CD14-positive monocyte (primary cell): Measurements from ENCODE around the gene SLCO4C1. TPM values are rescaled to one million over a fixed set of nuclear protein-coding genes. Genes with fewer than 3 reads are reported as not detected.
A peak's percentile ranks its signal among the peaks of the same experiment; 100 is the strongest.

Source experiments
- DNase-seq, 3 donors: peaks; one replicate each; pipeline ENCODE4 v3.0.0-alpha.2; 2011 to 2022
- H2AFZ ChIP-seq: 2 replicates; pipeline ENCODE4 v1.6.0; 2012; ENCODE audit warnings: mild to moderate bottlenecking, low read depth, low read length, inconsistent platforms; ENCODE audit not compliant: insufficient read depth, poor library complexity, severe bottlenecking
- H3K27ac ChIP-seq, 2 donors: 1 replicate in 1 of 2; 2 replicates in 1 of 2; pipeline ENCODE4 v1.5.1; 2012 to 2013; ENCODE audit warnings: low read length in 2 of 2, control low read depth in 1 of 2, inconsistent platforms in 1 of 2, low read depth in 1 of 2, mild to moderate bottlenecking in 1 of 2
- H3K27me3 ChIP-seq, 2 donors: one replicate each; pipeline versions ENCODE4 v1.6.0 to v1.6.1; 2011 to 2013; ENCODE audit warnings: low read length in 2 of 2; ENCODE audit not compliant: control insufficient read depth in 2 of 2, insufficient read depth in 2 of 2
- H3K36me3 ChIP-seq, 2 donors: replicated peaks in 1 of 2; 1 replicate in 1 of 2; 2 replicates in 1 of 2; pipeline versions ENCODE4 v1.5.1 to v1.6.1; 2012 to 2013; ENCODE audit warnings: low read length in 2 of 2, control low read depth in 1 of 2, inconsistent platforms in 1 of 2, mild to moderate bottlenecking in 1 of 2; ENCODE audit not compliant: insufficient read depth in 2 of 2, control insufficient read depth in 1 of 2
- H3K4me1 ChIP-seq, 2 donors: 1 replicate in 1 of 2; 2 replicates in 1 of 2; pipeline versions ENCODE4 v1.5.1 to v1.6.1; 2012 to 2013; ENCODE audit warnings: low read length in 2 of 2, control low read depth in 1 of 2, inconsistent platforms in 1 of 2, mild to moderate bottlenecking in 1 of 2, moderate library complexity in 1 of 2; ENCODE audit not compliant: insufficient read depth in 2 of 2, control insufficient read depth in 1 of 2
- H3K4me2 ChIP-seq: replicated peaks from 2 replicates; pipeline ENCODE3; 2012; ENCODE audit warnings: low read length, moderate library complexity, mild to moderate bottlenecking; ENCODE audit not compliant: poor library complexity, severe bottlenecking; ENCODE audit errors: extremely low read depth
- H3K4me3 ChIP-seq, 3 experiments: fragments of 200-600 bp in 1 of 3; sonication (generic) in 1 of 3; replicated peaks in 1 of 3; 1 replicate in 2 of 3; 2 replicates in 1 of 3; pipeline ENCODE4 v1.5.1; 2011 to 2013; ENCODE audit warnings: low read length in 3 of 3, mild to moderate bottlenecking in 3 of 3, control low read depth in 2 of 3, low read depth in 2 of 3, inconsistent platforms in 1 of 3, moderate library complexity in 1 of 3
- H3K79me2 ChIP-seq: 2 replicates; pipeline ENCODE4 v1.6.0; 2012; ENCODE audit warnings: mild to moderate bottlenecking, control low read depth, inconsistent platforms, low read length, moderate library complexity; ENCODE audit not compliant: insufficient read depth
- H3K9ac ChIP-seq: 2 replicates; pipeline ENCODE4 v1.6.0; 2017; ENCODE audit warnings: low read length, mild to moderate bottlenecking; ENCODE audit not compliant: insufficient read depth, poor library complexity, severe bottlenecking
- H3K9me3 ChIP-seq, 2 donors: replicated peaks in 1 of 2; 1 replicate in 1 of 2; 2 replicates in 1 of 2; pipeline versions ENCODE4 v1.5.1 to v1.6.1; 2012 to 2013; ENCODE audit warnings: low read length in 2 of 2, control low read depth in 1 of 2; ENCODE audit not compliant: control insufficient read depth in 1 of 2, insufficient read depth in 1 of 2
- H4K20me1 ChIP-seq: 2 replicates; pipeline ENCODE4 v1.6.0; 2012; ENCODE audit warnings: mild to moderate bottlenecking, low read length, control low read depth, moderate library complexity; ENCODE audit not compliant: insufficient read depth
- H3K27ac Mint-ChIP-seq, 7 donors: one replicate each; pipeline ENCODE4 v1.8.0; 2020; ENCODE audit warnings: mild to moderate bottlenecking in 7 of 7, mixed read lengths in 7 of 7, moderate library complexity in 6 of 7, inconsistent platforms in 2 of 7
- H3K27me3 Mint-ChIP-seq, 3 donors: one replicate each; pipeline ENCODE4 v1.8.0; 2021 to 2022; ENCODE audit warnings: low read depth in 3 of 3, mild to moderate bottlenecking in 3 of 3, mixed read lengths in 3 of 3, moderate library complexity in 3 of 3, inconsistent platforms in 1 of 3
- H3K36me3 Mint-ChIP-seq, 2 donors: one replicate each; pipeline ENCODE4 v1.8.0; 2020; ENCODE audit warnings: mixed read lengths in 2 of 2, inconsistent platforms in 1 of 2, mild to moderate bottlenecking in 1 of 2
- H3K4me1 Mint-ChIP-seq: one replicate; pipeline ENCODE4 v1.8.0; 2020; ENCODE audit warnings: mild to moderate bottlenecking, mixed read lengths
- H3K4me3 Mint-ChIP-seq, 2 donors: one replicate each; pipeline ENCODE4 v1.8.0; 2020; ENCODE audit warnings: mild to moderate bottlenecking in 2 of 2, mixed read lengths in 2 of 2, moderate library complexity in 1 of 2
- H3K9me3 Mint-ChIP-seq, 7 donors: one replicate each; pipeline ENCODE4 v1.8.0; 2020 to 2022; ENCODE audit warnings: mixed read lengths in 7 of 7, mild to moderate bottlenecking in 6 of 7, moderate library complexity in 6 of 7, inconsistent platforms in 2 of 7
- WGBS: methylation state at CpG from one replicate; pipeline ENCODE4 v1.1.5; 2013; ENCODE audit warnings: missing lambda C conversion rate; ENCODE audit not compliant: insufficient coverage; 5-methylcytosine and 5-hydroxymethylcytosine counted together
- intact Hi-C, 2 donors: fragments of 100-400 bp; cut with micrococcal nuclease; formaldehyde crosslinking; loops; one replicate each; pipeline versions ENCODE4 v1.15.0 to v1.15.1; 2023
- polyA plus RNA-seq, 3 donors: library from polyadenylated mRNA; depleted of rRNA in 1 of 3; unstranded in 2 of 3; stranded (reverse) in 1 of 3; fragments of 300-500 nt in 2 of 3; fragments of >200 nt in 1 of 3; fragmentation: Illumina TruSeq in 2 of 3; gene quantifications; 1 replicate in 2 of 3; 2 replicates in 1 of 3; pipeline ENCODE4 v1.2.3, GENCODE V29; 2012 to 2021
- TF ChIP-seq, protein P1 (sequence below): fragments of 200-600 bp; IDR thresholded peaks from one replicate; pipeline ENCODE4 v1.8.0; 2022; ENCODE audit warnings: antibody characterized with exemption, mild to moderate bottlenecking

Gene SLCO4C1
- polyA plus RNA-seq, 3 donors, result 1.8 to 3.9 (median 2.4) TPM

DNA sequence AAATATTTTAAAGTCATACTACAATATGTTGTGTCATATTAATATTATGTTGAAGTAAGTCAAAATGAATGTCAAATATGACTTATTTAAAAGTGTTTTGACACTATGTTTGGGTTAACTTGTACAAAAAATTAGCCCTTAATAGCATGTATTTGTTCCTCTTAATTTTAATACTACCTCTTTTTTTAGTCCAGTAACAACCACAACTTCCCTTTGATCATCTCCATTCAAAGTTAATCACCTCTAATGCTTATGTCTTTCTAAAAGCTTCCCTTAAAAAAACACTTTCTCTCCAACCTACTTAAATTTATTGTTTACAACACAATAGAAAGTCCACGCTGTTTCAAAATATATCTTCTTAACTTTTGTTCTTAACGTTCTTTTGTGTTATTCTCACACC, 9.6 kb downstream of the SLCO4C1 start:
- H4K20me1 ChIP-seq, result no peaks in the 10 kb centered on the region
- peaks cover 0 to 6% of the 10 kb centered on the region in 2 donors for H3K36me3 ChIP-seq
- H3K4me1 Mint-ChIP-seq, result peaks cover 75% of the 10 kb centered on the region
- peaks cover 0 to 1% (median 0%) of the 10 kb centered on the region in 3 donors for H3K27me3 Mint-ChIP-seq
- H3K4me2 ChIP-seq, result peak overlapping the region; percentile 51
- peaks cover 22 to 27% of the 10 kb centered on the region in 2 donors for H3K36me3 Mint-ChIP-seq
- H3K9me3 Mint-ChIP-seq, result peaks cover 0 to 3% (median 0%) of the 10 kb centered on the region in 7 donors
- peaks cover 88% of the 10 kb centered on the region for H3K79me2 ChIP-seq
- no peaks in the 10 kb centered on the region for H3K9me3 ChIP-seq
- DNase-seq, result peak; percentile 57 to 75 (median 65)
- peak overlapping the region in 4 of 7 donors; percentile 32 to 78 (median 58) for H3K27ac Mint-ChIP-seq
- TF ChIP-seq, protein P1, sequence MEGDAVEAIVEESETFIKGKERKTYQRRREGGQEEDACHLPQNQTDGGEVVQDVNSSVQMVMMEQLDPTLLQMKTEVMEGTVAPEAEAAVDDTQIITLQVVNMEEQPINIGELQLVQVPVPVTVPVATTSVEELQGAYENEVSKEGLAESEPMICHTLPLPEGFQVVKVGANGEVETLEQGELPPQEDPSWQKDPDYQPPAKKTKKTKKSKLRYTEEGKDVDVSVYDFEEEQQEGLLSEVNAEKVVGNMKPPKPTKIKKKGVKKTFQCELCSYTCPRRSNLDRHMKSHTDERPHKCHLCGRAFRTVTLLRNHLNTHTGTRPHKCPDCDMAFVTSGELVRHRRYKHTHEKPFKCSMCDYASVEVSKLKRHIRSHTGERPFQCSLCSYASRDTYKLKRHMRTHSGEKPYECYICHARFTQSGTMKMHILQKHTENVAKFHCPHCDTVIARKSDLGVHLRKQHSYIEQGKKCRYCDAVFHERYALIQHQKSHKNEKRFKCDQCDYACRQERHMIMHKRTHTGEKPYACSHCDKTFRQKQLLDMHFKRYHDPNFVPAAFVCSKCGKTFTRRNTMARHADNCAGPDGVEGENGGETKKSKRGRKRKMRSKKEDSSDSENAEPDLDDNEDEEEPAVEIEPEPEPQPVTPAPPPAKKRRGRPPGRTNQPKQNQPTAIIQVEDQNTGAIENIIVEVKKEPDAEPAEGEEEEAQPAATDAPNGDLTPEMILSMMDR, result no peak
- no peak overlapping the region for H3K27ac ChIP-seq
- intact Hi-C loops, result no loop called here
- H3K4me3 Mint-ChIP-seq, result peak overlapping the region in 1 of 2 donors; percentile 30
- WGBS, result no CpG with 5 or more reads among the region's 2 CpGs
- H3K4me3 ChIP-seq, result peak overlapping the region in 1 of 3 experiments; percentile 26
- no peaks in the 10 kb centered on the region for H3K27me3 ChIP-seq
- H2AFZ ChIP-seq, result no peak overlapping the region
- peaks cover 40 to 73% of the 10 kb centered on the region in 2 donors for H3K4me1 ChIP-seq
- no peak overlapping the region for H3K9ac ChIP-seq

DNA sequence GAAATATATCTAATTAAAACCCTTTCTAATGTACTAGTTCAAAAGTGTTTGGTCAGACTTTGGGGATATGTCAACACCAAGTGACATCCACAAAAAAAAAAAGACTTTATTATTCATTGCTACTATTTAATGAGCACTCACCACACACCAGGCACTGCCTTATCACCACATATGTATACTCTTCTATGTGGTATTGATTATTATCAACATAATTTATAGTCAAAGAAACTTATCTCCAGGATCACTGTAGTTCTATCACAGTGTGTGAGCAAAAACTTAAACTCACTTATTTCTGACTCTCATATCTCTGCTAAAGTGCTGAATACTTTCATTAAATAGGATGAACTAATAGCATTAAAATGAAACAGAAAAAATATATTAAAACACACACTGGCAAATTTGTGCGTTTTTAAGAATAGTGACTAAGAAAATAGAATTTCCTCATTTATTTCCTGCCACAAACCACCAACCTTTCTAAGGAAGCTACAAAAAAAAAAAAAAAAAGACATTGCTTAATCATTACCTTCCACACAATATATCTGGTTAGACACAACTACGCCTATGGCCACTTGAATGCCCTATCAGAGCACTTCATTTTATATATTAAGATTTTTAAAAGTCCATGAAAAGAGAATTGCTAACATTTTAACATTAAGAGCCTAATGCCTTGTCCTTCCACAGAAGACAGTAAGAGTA, 12.8 kb downstream of the SLCO4C1 start:
- intact Hi-C loops, result no loop called here
- Mint-ChIP-seq H3K36me3 (peaks cover 6 to 7% of the 10 kb centered on the region in 2 donors), H3K4me3 (peak overlapping the region in 1 of 2 donors; percentile 64), H3K4me1 (peaks cover 73% of the 10 kb centered on the region), H3K27me3 (no peaks in the 10 kb centered on the region), H3K27ac (peak overlapping the region in 6 of 7 donors; percentile 56 to 90 (median 80)), H3K9me3 (peaks cover 0 to 6% (median 2%) of the 10 kb centered on the region in 7 donors)
- Histone ChIP-seq H3K27me3 (no peaks in the 10 kb centered on the region), H3K27ac (peak overlapping the region in 1 of 2 donors; percentile 54), H3K9me3 (no peaks in the 10 kb centered on the region), H3K4me1 (peaks cover 48 to 86% of the 10 kb centered on the region in 2 donors), H3K9ac (no peak overlapping the region), H3K79me2 (peaks cover 90% of the 10 kb centered on the region), H3K36me3 (no peaks in the 10 kb centered on the region), H2AFZ (no peak overlapping the region), H3K4me2 (peak overlapping the region; percentile 63), H3K4me3 (peak overlapping the region in 2 of 3 experiments; percentile 16 to 56), H4K20me1 (no peaks in the 10 kb centered on the region)
- WGBS, result no CpG with 5 or more reads among the region's 2 CpGs
- peak; percentile 50 to 87 (median 76) for DNase-seq
- TF ChIP-seq, protein P1, result no peak
